Neural progenitor cell (in vitro differentiated cells): ENCODE results near the gene OR2F1. TPM values are rescaled to one million over a fixed set of nuclear protein-coding genes. Genes with fewer than 3 reads are reported as not detected.

Experiments used
- DNase-seq: peaks from one replicate; pipeline ENCODE4 v3.0.0-alpha.2; 2016; ENCODE audit warnings: low spot score
- H2AFZ ChIP-seq: fragments of 200-600 bp; sonication (generic); replicated peaks from 2 replicates; pipeline ENCODE4 v1.6.1; 2016; ENCODE audit warnings: antibody characterized with exemption
- H3F3A ChIP-seq: fragments of 200-600 bp; sonication (generic); 2 replicates; pipeline ENCODE4 v1.6.1; 2016; ENCODE audit warnings: antibody characterized with exemption, low read depth
- H3K27ac ChIP-seq: fragments of 200-600 bp; sonication (generic); 2 replicates; pipeline ENCODE4 v1.5.1; 2016; ENCODE audit warnings: mild to moderate bottlenecking
- H3K27me3 ChIP-seq: fragments of 200-600 bp; sonication (generic); 2 replicates; pipeline ENCODE4 v1.6.1; 2016; ENCODE audit warnings: mild to moderate bottlenecking, moderate library complexity
- H3K36me3 ChIP-seq: fragments of 200-600 bp; sonication (generic); 2 replicates; pipeline ENCODE4 v1.5.1; 2016
- H3K4me1 ChIP-seq: fragments of 200-600 bp; sonication (generic); 2 replicates; pipeline ENCODE4 v1.6.1; 2016; ENCODE audit warnings: mixed run types
- H3K4me2 ChIP-seq: fragments of 200-600 bp; sonication (generic); 2 replicates; pipeline ENCODE4 v1.6.1; 2016
- H3K4me3 ChIP-seq: fragments of 200-600 bp; sonication (generic); 2 replicates; pipeline ENCODE4 v1.5.1; 2016
- H3K79me2 ChIP-seq: fragments of 200-600 bp; sonication (generic); 2 replicates; pipeline ENCODE4 v1.6.1; 2016; ENCODE audit warnings: low read depth
- H3K9ac ChIP-seq: fragments of 200-600 bp; sonication (generic); 2 replicates; pipeline ENCODE4 v1.6.1; 2016
- H3K9me3 ChIP-seq: fragments of 200-600 bp; sonication (generic); 2 replicates; pipeline ENCODE4 v1.5.1; 2016; ENCODE audit warnings: low read depth
- H4K20me1 ChIP-seq: fragments of 200-600 bp; sonication (generic); 2 replicates; pipeline ENCODE4 v1.6.1; 2016; ENCODE audit warnings: low read depth
- H3K27ac Mint-ChIP-seq: 3 replicates; pipeline ENCODE4 v1.8.0; 2021; ENCODE audit warnings: mixed read lengths
- H3K27me3 Mint-ChIP-seq: 2 replicates; pipeline ENCODE4 v1.8.0; 2022; ENCODE audit warnings: low read depth, mild to moderate bottlenecking, inconsistent platforms, moderate library complexity, mixed read lengths; ENCODE audit not compliant: insufficient read depth
- H3K36me3 Mint-ChIP-seq: 3 replicates; pipeline ENCODE4 v1.8.0; 2021; ENCODE audit warnings: mixed read lengths
- H3K4me1 Mint-ChIP-seq: 3 replicates; pipeline ENCODE4 v1.8.0; 2021; ENCODE audit warnings: mixed read lengths
- H3K4me3 Mint-ChIP-seq: 3 replicates; pipeline ENCODE4 v1.8.0; 2021; ENCODE audit warnings: mild to moderate bottlenecking, moderate library complexity, mixed read lengths
- H3K9me3 Mint-ChIP-seq: 3 replicates; pipeline ENCODE4 v1.8.0; 2020; ENCODE audit warnings: mixed read lengths
- CTCF ChIP-seq: fragments of 200-600 bp; sonication (generic); IDR thresholded peaks from 2 replicates; pipeline ENCODE4 v1.5.1; 2017; ENCODE audit warnings: antibody characterized with exemption, mild to moderate bottlenecking
- EZH2 ChIP-seq: fragments of 200-600 bp; sonication (generic); IDR thresholded peaks from 2 replicates; pipeline ENCODE4 v1.6.1; 2017; ENCODE audit warnings: antibody characterized with exemption, mild to moderate bottlenecking, moderate library complexity
- EZH2phosphoT487 ChIP-seq: fragments of 200-600 bp; sonication (generic); IDR thresholded peaks from 2 replicates; pipeline ENCODE4 v1.6.1; 2017; ENCODE audit warnings: antibody characterized with exemption
- total RNA-seq: library from RNA; depleted of rRNA; stranded (reverse); fragments of >200 nt; gene quantifications from 2 replicates; pipeline ENCODE4 v1.2.3, GENCODE V29; 2015; ENCODE audit warnings: low replicate concordance

The OR2F1 gene
- total RNA-seq, 1 donor from 2014 or later, result not detected

- no peaks in the 10 kb centered on the region for H3K27me3 ChIP-seq
- Mint-ChIP-seq H3K27ac (no peak overlapping the region), H3K9me3 (no peaks in the 10 kb centered on the region), H3K27me3 (no peaks in the 10 kb centered on the region), H3K4me1 (no peaks in the 10 kb centered on the region), H3K4me3 (no peak overlapping the region), H3K36me3 (no peaks in the 10 kb centered on the region)
- no peak for DNase-seq
- H3K9me3 ChIP-seq, result no peaks in the 10 kb centered on the region
- no peaks in the 10 kb centered on the region for H3K79me2 ChIP-seq
- no peak overlapping the region for H3K9ac ChIP-seq
- no peaks in the 10 kb centered on the region for H3F3A ChIP-seq
- H3K4me3 ChIP-seq, result no peak overlapping the region
- TF ChIP-seq EZH2 (no peak), EZH2phosphoT487 (no peak), CTCF (no peak)
- no peak overlapping the region for H3K27ac ChIP-seq
- no peaks in the 10 kb centered on the region for H3K36me3 ChIP-seq
- H4K20me1 ChIP-seq, result no peaks in the 10 kb centered on the region
- H3K4me1 ChIP-seq, result no peaks in the 10 kb centered on the region
- H2AFZ ChIP-seq, result no peak overlapping the region
- no peak overlapping the region for H3K4me2 ChIP-seq
These were observed 26.3 kb downstream of the OR2F1 start for GRCh38 chr7:143980746-143981510.

- Mint-ChIP-seq H3K4me1 (no peaks in the 10 kb centered on the region), H3K9me3 (no peaks in the 10 kb centered on the region), H3K27ac (no peak overlapping the region), H3K27me3 (no peaks in the 10 kb centered on the region), H3K4me3 (no peak overlapping the region), H3K36me3 (no peaks in the 10 kb centered on the region)
- Histone ChIP-seq H3K27ac (no peak overlapping the region), H3K36me3 (no peaks in the 10 kb centered on the region), H4K20me1 (no peaks in the 10 kb centered on the region), H3K4me1 (no peaks in the 10 kb centered on the region), H3K9ac (no peak overlapping the region), H3K27me3 (no peaks in the 10 kb centered on the region), H3K9me3 (no peaks in the 10 kb centered on the region), H2AFZ (no peak overlapping the region), H3F3A (no peaks in the 10 kb centered on the region), H3K4me2 (no peak overlapping the region), H3K79me2 (no peaks in the 10 kb centered on the region), H3K4me3 (no peak overlapping the region)
- no peak for DNase-seq
- TF ChIP-seq EZH2phosphoT487, result no peak
- no peak for TF ChIP-seq CTCF
- no peak for TF ChIP-seq EZH2
These were observed 29.3 kb downstream of the OR2F1 start for GRCh38 chr7:143983960-143984359.

- no peaks in the 10 kb centered on the region for H3K36me3 Mint-ChIP-seq
- no peak for DNase-seq
- Histone ChIP-seq H3K9me3 (no peaks in the 10 kb centered on the region), H3K27ac (no peak overlapping the region), H3F3A (no peaks in the 10 kb centered on the region), H3K4me1 (no peaks in the 10 kb centered on the region), H3K4me2 (no peak overlapping the region), H2AFZ (no peak overlapping the region), H3K4me3 (no peak overlapping the region), H3K27me3 (no peaks in the 10 kb centered on the region), H3K36me3 (no peaks in the 10 kb centered on the region), H4K20me1 (no peaks in the 10 kb centered on the region), H3K79me2 (no peaks in the 10 kb centered on the region), H3K9ac (no peak overlapping the region)
- no peak overlapping the region for H3K27ac Mint-ChIP-seq
- H3K27me3 Mint-ChIP-seq, result no peaks in the 10 kb centered on the region
- H3K4me1 Mint-ChIP-seq, result no peaks in the 10 kb centered on the region
- no peak overlapping the region for H3K4me3 Mint-ChIP-seq
- TF ChIP-seq EZH2, result no peak
- no peak for TF ChIP-seq EZH2phosphoT487
- no peak for TF ChIP-seq CTCF
- peaks cover 7% of the 10 kb centered on the region for H3K9me3 Mint-ChIP-seq
These were observed 32.9 kb downstream of the OR2F1 start for GRCh38 chr7:143987513-143987912.
